Left ventricle myocardium superior (tissue), 1 donor: ENCODE data around the gene COL13A1. TPM values are rescaled to one million over a fixed set of nuclear protein-coding genes. Genes with fewer than 3 reads are reported as not detected.

ENCODE experiments used
- ATAC-seq: fragments of 200-7000 bp; cut with Tn5 transposase; one replicate; pipeline ENCODE4 v1.9.1; 2020; ENCODE audit warnings: mild to moderate bottlenecking, moderate library complexity
- DNase-seq: peaks from one replicate; pipeline ENCODE4 v3.0.0-alpha.2; 2020
- intact Hi-C: fragments of 100-400 bp; cut with micrococcal nuclease; formaldehyde crosslinking; loops from one replicate; pipeline ENCODE4 v1.11.0; 2022
- total RNA-seq: library from RNA; stranded (reverse); fragmentation: NEBNext Ultra II Directional; extraction: Animal tissue kit (Norgen Biotek cat#: 25700); gene quantifications from one replicate; pipeline ENCODE4 v1.2.1, GENCODE V29; 2021
- donor health status: DM: no; HTN: yes; CAD: no; lungs with severe emphysema.

Gene COL13A1
- total RNA-seq, 1 donor from 2014 or later = 1.0 TPM

- DNase-seq = no peak
- intact Hi-C loops = no loop called here
- no peak for ATAC-seq
Measured at GRCh38 chr10:69876931-69877330, 75.2 kb downstream of the COL13A1 start.

- ATAC-seq (peak; percentile 76), DNase-seq (peak; percentile 64)
- intact Hi-C loops = no loop called here
Measured at GRCh38 chr10:69878038-69878437, 76.3 kb downstream of the COL13A1 start.

- DNase-seq (no peak), ATAC-seq (no peak)
- intact Hi-C loops = no loop called here
Measured at GRCh38 chr10:69878951-69879350, 77.2 kb downstream of the COL13A1 start.

GRCh38 chr10:69879634-69880257, 78.0 kb downstream of the COL13A1 start:
- intact Hi-C loops = no loop called here
- DNase-seq = no peak
- ATAC-seq = no peak

- ATAC-seq = no peak
Measured at GRCh38 chr10:69880301-69881081, 78.8 kb downstream of the COL13A1 start.

GRCh38 chr10:69881202-69881601, 79.5 kb downstream of the COL13A1 start:
- intact Hi-C loops = no loop called here
- DNase-seq (no peak), ATAC-seq (no peak)

More at GRCh38 chr10:69880301-69881081, 78.8 kb downstream of the COL13A1 start:
- intact Hi-C loops = no loop called here
- no peak for DNase-seq

GRCh38 chr10:69883310-69884023, 81.8 kb downstream of the COL13A1 start:
- no peak for DNase-seq
- intact Hi-C loops = no loop called here
- no peak for ATAC-seq

- intact Hi-C loops = no loop called here
- ATAC-seq (no peak), DNase-seq (no peak)
Measured at GRCh38 chr10:69884024-69884367, 82.3 kb downstream of the COL13A1 start.

- ATAC-seq = no peak
- intact Hi-C loops = no loop called here
Measured at GRCh38 chr10:69884686-69885085, 83.0 kb downstream of the COL13A1 start.

GRCh38 chr10:69885379-69886013, 83.8 kb downstream of the COL13A1 start:
- intact Hi-C loops = no loop called here
- no peak for DNase-seq
- ATAC-seq = no peak

More at GRCh38 chr10:69884686-69885085, 83.0 kb downstream of the COL13A1 start:
- DNase-seq = no peak

- intact Hi-C loops = no loop called here
- ATAC-seq = no peak
- DNase-seq = no peak
Measured at GRCh38 chr10:69888882-69889584, 87.3 kb downstream of the COL13A1 start.

- intact Hi-C loops = no loop called here
- ATAC-seq = no peak
Measured at GRCh38 chr10:69890065-69890847, 88.5 kb downstream of the COL13A1 start.

GRCh38 chr10:69891057-69891617, 89.4 kb downstream of the COL13A1 start:
- DNase-seq (no peak), ATAC-seq (no peak)
- intact Hi-C loops = no loop called here

More at GRCh38 chr10:69890065-69890847, 88.5 kb downstream of the COL13A1 start:
- DNase-seq = no peak

- intact Hi-C loops = no loop called here
Measured at GRCh38 chr10:69892406-69892805, 90.7 kb downstream of the COL13A1 start.

GRCh38 chr10:69892816-69893215, 91.1 kb downstream of the COL13A1 start:
- intact Hi-C loops = no loop called here
- ATAC-seq (no peak), DNase-seq (no peak)

More at GRCh38 chr10:69892406-69892805, 90.7 kb downstream of the COL13A1 start:
- ATAC-seq (no peak), DNase-seq (no peak)

- DNase-seq (no peak), ATAC-seq (peak; percentile 29)
Measured at GRCh38 chr10:69893271-69893900, 91.7 kb downstream of the COL13A1 start.

GRCh38 chr10:69894156-69894555, 92.5 kb downstream of the COL13A1 start:
- no peak for DNase-seq
- intact Hi-C loops = no loop called here
- no peak for ATAC-seq

More at GRCh38 chr10:69893271-69893900, 91.7 kb downstream of the COL13A1 start:
- intact Hi-C loops = no loop called here
